Measurements from ENCODE around the gene SMYD3. TPM values are rescaled to one million over a fixed set of nuclear protein-coding genes. Genes with fewer than 3 reads are reported as not detected.

Gene SMYD3
- total RNA-seq, 1 donor from 2014 or later = 80.8 TPM

GRCh38 chr1:245809361-245809760, 697.7 kb downstream of the SMYD3 start:
- Histone ChIP-seq H3K79me2 (ENCODE audit: insufficient read depth, low read length) (no peaks in the 10 kb centered on the region), H3K4me2 (ENCODE audit: low read length) (no peak overlapping the region), H3K36me3 (ENCODE audit: insufficient read depth, low read length) (no peaks in the 10 kb centered on the region)

GRCh38 chr1:245807954-245808719, 698.9 kb downstream of the SMYD3 start:
- H3K27ac ChIP-seq (ENCODE audit: low read depth, low read length) = no peak overlapping the region
- peaks cover 7% of the 10 kb centered on the region for H3K4me1 ChIP-seq (ENCODE audit: insufficient read depth, low read length)
- DNase-seq (ENCODE audit: low read depth) = no peak

More at GRCh38 chr1:245809361-245809760, 697.7 kb downstream of the SMYD3 start:
- Mint-ChIP-seq H3K36me3 (ENCODE audit: low read depth, unreplicated experiment) (peaks cover 5% of the 10 kb centered on the region), H3K4me3 (ENCODE audit: unreplicated experiment) (no peak overlapping the region), H3K4me1 (ENCODE audit: low read depth, unreplicated experiment) (peaks cover 11% of the 10 kb centered on the region), H3K27ac (ENCODE audit: unreplicated experiment) (no peak overlapping the region), H3K27me3 (ENCODE audit: low read depth, unreplicated experiment) (no peaks in the 10 kb centered on the region), H3K9me3 (ENCODE audit: unreplicated experiment) (no peaks in the 10 kb centered on the region)
- no peak for DNase-seq (ENCODE audit: low read depth)
- Histone ChIP-seq H3K9ac (ENCODE audit: low read length) (no peak overlapping the region), H4K20me1 (ENCODE audit: insufficient read depth, low read length) (no peaks in the 10 kb centered on the region), H3K27me3 (ENCODE audit: insufficient read depth, low read length) (no peaks in the 10 kb centered on the region), H3K9me3 (ENCODE audit: insufficient read depth, low read depth, low read length) (no peaks in the 10 kb centered on the region), H3K27ac (ENCODE audit: low read depth, low read length) (no peak overlapping the region), H2AFZ (ENCODE audit: low read depth, low read length) (no peak overlapping the region), H3K4me1 (ENCODE audit: insufficient read depth, low read length) (peaks cover 7% of the 10 kb centered on the region), H3K4me3 (ENCODE audit: insufficient read depth, low read depth, low read length) (no peak overlapping the region)
- TF ChIP-seq CTCF (IDR thresholded peaks at IDR 0.05; ENCODE audit: insufficient read depth, low read depth, low read length) = no peak
- TF ChIP-seq EZH2 (IDR thresholded peaks at IDR 0.05; ENCODE audit: insufficient read depth, low read length) = no peak
- no peak for FAIRE-seq

More at GRCh38 chr1:245807954-245808719, 698.9 kb downstream of the SMYD3 start:
- H3K27ac Mint-ChIP-seq (ENCODE audit: unreplicated experiment) = no peak overlapping the region
- Histone ChIP-seq H3K4me3 (ENCODE audit: insufficient read depth, low read depth, low read length) (no peak overlapping the region), H3K4me2 (ENCODE audit: low read length) (no peak overlapping the region), H3K9ac (ENCODE audit: low read length) (no peak overlapping the region), H3K79me2 (ENCODE audit: insufficient read depth, low read length) (no peaks in the 10 kb centered on the region), H3K27me3 (ENCODE audit: insufficient read depth, low read length) (no peaks in the 10 kb centered on the region), H4K20me1 (ENCODE audit: insufficient read depth, low read length) (no peaks in the 10 kb centered on the region), H3K9me3 (ENCODE audit: insufficient read depth, low read depth, low read length) (no peaks in the 10 kb centered on the region), H3K36me3 (ENCODE audit: insufficient read depth, low read length) (no peaks in the 10 kb centered on the region), H2AFZ (ENCODE audit: low read depth, low read length) (no peak overlapping the region)
- H3K4me3 Mint-ChIP-seq (ENCODE audit: unreplicated experiment) = peak overlapping the region; percentile 14
- no peak for FAIRE-seq
- H3K9me3 Mint-ChIP-seq (ENCODE audit: unreplicated experiment) = no peaks in the 10 kb centered on the region
- H3K4me1 Mint-ChIP-seq (ENCODE audit: low read depth, unreplicated experiment) = peaks cover 11% of the 10 kb centered on the region
- H3K27me3 Mint-ChIP-seq (ENCODE audit: low read depth, unreplicated experiment) = no peaks in the 10 kb centered on the region
- TF ChIP-seq CTCF (IDR thresholded peaks at IDR 0.05; ENCODE audit: insufficient read depth, low read depth, low read length) (no peak), EZH2 (IDR thresholded peaks at IDR 0.05; ENCODE audit: insufficient read depth, low read length) (no peak)
- peaks cover 8% of the 10 kb centered on the region for H3K36me3 Mint-ChIP-seq (ENCODE audit: low read depth, unreplicated experiment)

Measured in astrocyte (in vitro differentiated cells and primary cell).